Stimulated activated CD4-positive, alpha-beta T cell treated with anti-CD3 and anti-CD28 coated beads, Interleukin-12 subunit alpha, Interleukin-12 subunit beta, amount 100 ng/mL, for 24 hours (primary cell): ENCODE measurements around the gene ANKRD18B.
"Not testable (repeated sequence)": the region's sequence is repeated elsewhere in the genome, so short reads cannot be mapped to it uniquely, and the experiment has no call there.

Experiments
- DNase-seq, 2 experiments: peaks; one replicate each; pipeline ENCODE4 v3.0.0-alpha.2; 2020; ENCODE audit warnings: low read depth in 2 of 2

The ANKRD18B gene

DNA sequence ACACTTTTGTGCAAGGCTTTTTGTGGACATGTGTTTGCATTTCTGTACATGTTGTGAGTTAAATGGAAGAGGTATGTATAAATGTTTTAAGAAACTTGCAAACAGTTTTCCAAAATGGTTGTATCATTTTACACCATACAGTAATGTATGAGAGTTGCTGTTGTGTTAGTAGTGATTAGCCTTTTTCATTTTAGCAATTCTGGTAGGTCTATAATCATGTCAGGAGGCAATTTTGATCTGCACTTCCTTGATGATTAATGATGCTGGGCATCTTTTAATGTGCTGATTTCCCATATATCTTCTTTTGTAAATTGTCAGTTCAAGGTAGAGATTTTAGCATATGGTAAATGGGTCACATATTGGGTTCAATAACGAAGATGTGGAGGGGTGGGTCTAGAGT lies 87.3 kb downstream of the ANKRD18B start:
- no peak for DNase-seq

GRCh38 chr9:33612410-33612809 lies 88.4 kb downstream of the ANKRD18B start:
- DNase-seq: not testable (repeated sequence)

GRCh38 chr9:33614001-33614687 lies 90.1 kb downstream of the ANKRD18B start:
- no peak for DNase-seq

GRCh38 chr9:33618370-33618769 lies 94.3 kb downstream of the ANKRD18B start:
- DNase-seq: not testable (repeated sequence)

DNA sequence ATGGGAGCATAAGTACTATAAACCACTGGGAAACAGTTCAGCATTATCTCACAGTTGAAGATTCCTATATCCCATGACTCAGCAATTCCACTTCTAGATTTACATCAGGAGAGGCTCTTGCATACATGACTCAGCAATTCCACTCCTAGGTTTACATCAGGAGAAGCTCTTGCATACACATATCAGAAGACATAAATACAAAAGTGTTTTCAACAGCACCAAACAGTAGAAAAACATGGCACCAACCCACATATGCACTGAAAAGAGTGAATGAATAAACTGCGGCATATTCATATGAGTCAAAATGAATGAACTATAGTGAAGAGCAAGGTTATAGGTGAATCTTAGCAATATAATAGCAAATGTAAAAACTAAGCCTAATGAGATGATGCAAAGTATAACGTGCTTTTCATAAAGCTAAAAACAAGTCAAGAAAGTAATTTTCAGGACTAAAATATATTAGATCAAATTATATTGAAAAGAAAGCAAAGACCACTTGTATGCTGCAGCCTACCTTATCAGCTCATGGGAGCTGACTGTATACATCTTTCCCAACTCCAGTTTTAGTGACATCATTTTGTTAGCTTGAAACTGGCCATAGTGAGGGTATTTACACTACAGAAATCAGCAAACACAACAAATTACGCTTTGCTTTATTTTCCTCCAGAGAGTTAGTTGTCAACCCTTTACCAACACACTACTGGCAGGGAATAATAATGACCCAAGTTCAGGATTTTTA lies 95.8 kb downstream of the ANKRD18B start:
- no peak for DNase-seq

- DNase-seq: no peak
Observed at GRCh38 chr9:33620738-33621439, 96.8 kb downstream of the ANKRD18B start.
